Uterus (tissue), 4 donors: ENCODE data around the gene TTC14. TPM values are rescaled to one million over a fixed set of nuclear protein-coding genes. Genes with fewer than 3 reads are reported as not detected.

Experiments used
- DNase-seq, 2 donors: peaks; one replicate each; pipeline ENCODE4 v3.0.0-alpha.2; 2019 to 2020
- H3K27ac ChIP-seq, 2 donors: fragments of 200-600 bp; sonication (generic); 1 replicate in 1 of 2; 2 replicates in 1 of 2; pipeline ENCODE4 v1.5.1; 2016 to 2018
- H3K27me3 ChIP-seq, 2 donors: fragments of 200-600 bp; sonication (generic); one replicate each; pipeline ENCODE4 v1.5.1; 2018 to 2019; ENCODE audit warnings: control low read depth in 1 of 2
- H3K36me3 ChIP-seq, 2 donors: fragments of 200-600 bp; sonication (generic); one replicate each; pipeline ENCODE4 v1.5.1; 2019; ENCODE audit warnings: control low read depth in 1 of 2
- H3K4me1 ChIP-seq, 2 donors: fragments of 200-600 bp; sonication (generic); one replicate each; pipeline ENCODE4 v1.5.1; 2018 to 2019; ENCODE audit warnings: control low read depth in 1 of 2
- H3K4me3 ChIP-seq, 2 donors: fragments of 200-600 bp; sonication (generic); 1 replicate in 1 of 2; 2 replicates in 1 of 2; pipeline ENCODE4 v1.5.1; 2018 to 2019; ENCODE audit warnings: mild to moderate bottlenecking in 1 of 2
- H3K9me3 ChIP-seq, 2 donors: fragments of 200-600 bp; sonication (generic); one replicate each; pipeline ENCODE4 v1.5.1; 2019; ENCODE audit warnings: control low read depth in 1 of 2
- CTCF ChIP-seq, 4 experiments: fragments of 200-600 bp in 2 of 4; fragments of 450-650 bp in 2 of 4; sonication (generic) in 2 of 4; IDR thresholded peaks; one replicate each; pipeline ENCODE4 v1.5.1; 2016 to 2019; ENCODE audit warnings: antibody characterized with exemption in 4 of 4, mild to moderate bottlenecking in 2 of 4, moderate library complexity in 1 of 4
- POLR2A ChIP-seq, 2 donors: fragments of 450-650 bp; IDR thresholded peaks; one replicate each; pipeline ENCODE4 v1.6.1; 2016; ENCODE audit warnings: antibody characterized with exemption in 2 of 2, mild to moderate bottlenecking in 1 of 2, moderate library complexity in 1 of 2
- intact Hi-C: fragments of 100-400 bp; cut with DNase I; formaldehyde crosslinking; loops from one replicate; pipeline ENCODE4 v1.15.1; 2023; ENCODE audit warnings: low total_unique reads
- total RNA-seq, 4 donors: library from RNA; depleted of rRNA in 3 of 4; stranded (reverse); fragments of >200 nt in 3 of 4; gene quantifications; one replicate each; pipeline versions ENCODE4 v1.1.0 to v1.2.4, GENCODE V29; 2014 to 2023
- donor health status: DM: yes; HTN: yes; CAD: no.

TTC14 gene
- total RNA-seq, 4 donors from 2014 or later: 29.7 to 90.1 (median 54.0) TPM

- no peaks in the 10 kb centered on the region for H3K27me3 ChIP-seq
- no peaks in the 10 kb centered on the region for H3K36me3 ChIP-seq
- no peak overlapping the region for H3K4me3 ChIP-seq
- H3K9me3 ChIP-seq: no peaks in the 10 kb centered on the region
- no peak overlapping the region for H3K27ac ChIP-seq
- TF ChIP-seq CTCF (IDR thresholded peaks at IDR 0.05) (no peak), POLR2A (IDR thresholded peaks at IDR 0.05) (no peak)
- DNase-seq: no peak
- intact Hi-C loops: no loop called here
- no peaks in the 10 kb centered on the region for H3K4me1 ChIP-seq
Observed at GRCh38 chr3:180595559-180595935, 6.4 kb upstream of the TTC14 start.

- TF ChIP-seq CTCF (IDR thresholded peaks at IDR 0.05) (no peak), POLR2A (IDR thresholded peaks at IDR 0.05) (no peak)
- Histone ChIP-seq H3K4me3 (no peak overlapping the region), H3K36me3 (peaks cover 0 to 2% of the 10 kb centered on the region in 2 donors), H3K9me3 (no peaks in the 10 kb centered on the region), H3K27me3 (no peaks in the 10 kb centered on the region), H3K27ac (no peak overlapping the region), H3K4me1 (no peaks in the 10 kb centered on the region)
- no peak for DNase-seq
- intact Hi-C loops: no loop called here
Observed at GRCh38 chr3:180600473-180600872, 1.5 kb upstream of the TTC14 start.

DNA sequence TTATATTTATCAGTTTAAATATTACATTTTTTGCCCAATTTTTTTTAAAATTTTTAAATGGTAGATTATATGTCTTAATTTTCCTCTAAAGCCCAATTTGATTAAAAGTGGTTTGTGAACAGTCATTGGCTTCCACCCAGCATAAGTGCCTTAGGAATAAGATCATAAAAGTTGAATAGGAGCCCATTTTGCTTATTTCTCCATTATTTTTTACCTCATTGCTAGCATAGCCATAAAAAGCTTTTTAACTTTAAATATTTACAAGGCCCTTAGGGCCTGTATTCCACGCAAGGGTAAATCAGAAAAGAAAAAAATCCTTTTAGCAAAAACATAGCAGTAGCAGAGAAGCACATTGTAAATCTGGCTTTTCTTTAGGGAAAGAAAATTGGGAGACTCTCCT is 9.0 kb downstream of the TTC14 start:
- TF ChIP-seq CTCF (IDR thresholded peaks at IDR 0.05): no peak
- no peak for TF ChIP-seq POLR2A (IDR thresholded peaks at IDR 0.05)
- H3K36me3 ChIP-seq: no peaks in the 10 kb centered on the region

GRCh38 chr3:180612364-180612763 is 10.4 kb downstream of the TTC14 start:
- Histone ChIP-seq H3K27ac (no peak overlapping the region), H3K4me1 (no peaks in the 10 kb centered on the region), H3K27me3 (no peaks in the 10 kb centered on the region), H3K9me3 (no peaks in the 10 kb centered on the region), H3K4me3 (no peak overlapping the region), H3K36me3 (no peaks in the 10 kb centered on the region)
- TF ChIP-seq POLR2A (IDR thresholded peaks at IDR 0.05) (no peak), CTCF (IDR thresholded peaks at IDR 0.05) (no peak)
- intact Hi-C loops: no loop called here
- no peak for DNase-seq

More for the DNA sequence above, 9.0 kb downstream of the TTC14 start:
- no peak overlapping the region for H3K27ac ChIP-seq
- no peaks in the 10 kb centered on the region for H3K27me3 ChIP-seq
- DNase-seq: no peak
- intact Hi-C loops: no loop called here
- H3K9me3 ChIP-seq: no peaks in the 10 kb centered on the region
- no peak overlapping the region for H3K4me3 ChIP-seq
- no peaks in the 10 kb centered on the region for H3K4me1 ChIP-seq

DNA sequence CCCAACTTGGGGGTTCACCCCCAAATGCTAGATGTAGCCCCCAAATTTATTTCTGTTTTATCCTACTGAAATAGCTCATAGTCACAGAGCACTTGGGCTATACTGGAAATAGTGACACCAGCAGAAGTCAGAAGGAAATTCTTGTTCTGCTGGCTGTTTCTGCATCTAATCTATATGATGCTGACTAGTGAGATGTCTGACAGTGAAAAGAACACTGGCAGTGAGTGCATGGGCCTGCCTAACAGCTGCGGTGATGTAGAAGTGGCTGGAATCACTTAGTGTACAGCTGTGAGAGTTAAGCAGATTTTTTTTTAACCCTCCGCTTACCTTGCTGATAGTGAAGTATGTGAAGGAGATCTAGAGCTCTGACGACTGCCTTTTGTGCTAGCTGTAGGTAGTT is 14.0 kb downstream of the TTC14 start:
- Histone ChIP-seq H3K27ac (no peak overlapping the region), H3K27me3 (no peaks in the 10 kb centered on the region), H3K4me3 (no peak overlapping the region), H3K9me3 (no peaks in the 10 kb centered on the region), H3K4me1 (no peaks in the 10 kb centered on the region), H3K36me3 (no peaks in the 10 kb centered on the region)
- DNase-seq: no peak
- no peak for TF ChIP-seq POLR2A (IDR thresholded peaks at IDR 0.05)
- no peak for TF ChIP-seq CTCF (IDR thresholded peaks at IDR 0.05)
- intact Hi-C loops: no loop called here
